RPMI8226 (cell line): ENCODE data around the gene ASB15.
"Not testable (repeated sequence)": the region's sequence is repeated elsewhere in the genome, so short reads cannot be mapped to it uniquely, and the experiment has no call there.

Source experiments
- DNase-seq: peaks from one replicate; pipeline ENCODE4 v3.0.0-alpha.2; 2015

The ASB15 gene

DNA sequence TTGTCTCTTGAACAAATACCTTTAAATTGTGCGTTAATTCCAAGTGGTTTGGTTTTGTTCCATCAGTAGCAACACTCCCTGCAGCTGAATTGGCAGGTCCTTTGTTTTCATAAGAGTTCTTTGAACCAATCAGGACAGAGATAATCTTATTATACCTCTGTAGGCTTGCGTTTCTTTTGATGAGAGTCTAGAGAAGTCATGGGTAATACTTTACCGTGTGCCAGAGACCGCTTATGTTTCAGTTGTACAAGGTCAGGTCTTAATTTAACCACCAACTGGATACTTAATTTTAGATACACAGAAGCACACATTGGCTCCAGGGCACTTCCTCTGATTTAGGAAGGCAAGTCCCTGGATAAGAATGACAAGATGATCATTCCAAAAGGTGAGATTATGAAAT lies at the start of gene ASB15:
Gene ASB15 (plus strand): TSS at position 292 of the 400 bp plus-strand sequence. CDS start 12,682 bp downstream, outside the sequence.
- no peak for DNase-seq

- DNase-seq, result not testable (repeated sequence)
Observed at GRCh38 chr7:123552134-123552533, 49.5 kb upstream of the ASB15 start.

- no peak for DNase-seq
Observed at GRCh38 chr7:123552641-123553040, 49.0 kb upstream of the ASB15 start.

DNA sequence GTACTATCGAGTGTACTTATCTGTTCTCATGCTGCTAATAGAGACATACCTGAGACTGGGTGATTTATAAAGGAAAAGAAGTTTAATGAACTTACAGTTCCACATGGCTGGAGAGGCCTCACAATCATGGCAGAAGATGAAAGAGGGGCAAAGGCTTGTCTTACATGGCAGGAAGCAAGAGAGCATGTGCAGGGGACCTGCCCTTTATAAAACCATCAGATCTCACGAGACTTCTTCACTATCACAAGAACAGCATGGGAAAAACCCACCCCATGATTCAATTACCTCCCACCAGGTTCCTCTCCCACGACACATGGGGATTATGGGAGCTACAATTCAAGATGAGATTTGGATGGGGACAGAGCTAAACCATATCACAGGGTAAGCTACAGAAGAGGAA lies 48.5 kb upstream of the ASB15 start:
- no peak for DNase-seq

DNA sequence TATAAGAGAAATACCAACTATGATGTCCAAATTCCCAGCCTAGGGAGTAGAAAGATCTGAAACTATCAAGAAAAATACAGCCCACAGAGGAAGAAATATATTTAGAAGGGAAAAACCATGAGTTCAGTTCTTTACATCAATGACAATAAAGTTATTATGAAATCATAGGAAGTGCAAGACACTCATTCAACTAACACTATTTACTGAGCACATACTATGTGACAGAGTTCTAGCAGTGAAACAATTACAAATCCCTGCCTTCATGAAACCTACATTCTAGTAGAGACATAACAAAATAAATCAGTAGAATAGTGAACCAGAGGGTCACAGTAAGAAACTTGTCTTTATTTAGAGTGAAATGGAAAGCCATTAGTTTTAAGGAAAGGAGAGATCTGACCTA lies 46.1 kb upstream of the ASB15 start:
- DNase-seq, result no peak

DNA sequence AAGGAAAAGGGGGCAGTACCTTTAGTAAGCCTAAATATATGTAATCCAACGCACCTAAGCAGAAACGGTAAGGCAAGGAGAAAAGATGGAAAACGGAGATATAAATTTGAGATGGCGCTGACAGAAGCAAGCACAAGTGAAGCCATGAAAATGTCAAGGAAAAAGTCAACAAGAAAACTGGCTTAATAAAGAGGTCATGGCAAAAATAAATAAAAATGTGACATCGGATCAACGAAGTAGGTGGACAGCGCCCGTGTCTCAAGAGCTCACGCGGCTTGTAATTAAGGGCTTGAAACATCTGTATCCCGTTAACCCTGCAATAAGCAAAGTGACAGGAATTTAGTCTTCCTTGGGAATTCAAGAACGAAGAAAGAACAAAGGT lies 44.6 kb upstream of the ASB15 start:
- DNase-seq, result peak; percentile 11

GRCh38 chr7:123557398-123558288 lies 44.0 kb upstream of the ASB15 start, which contains the start of gene NDUFA5:
Gene NDUFA5 (minus strand): TSS chr7:123557818. CDS start chr7:123557795, 23 bp downstream.
- peak; percentile 100 for DNase-seq

- no peak for DNase-seq
Observed at GRCh38 chr7:123558289-123558874, 43.2 kb upstream of the ASB15 start.

GRCh38 chr7:123562121-123562520 lies 39.5 kb upstream of the ASB15 start:
- DNase-seq, result no peak

DNA sequence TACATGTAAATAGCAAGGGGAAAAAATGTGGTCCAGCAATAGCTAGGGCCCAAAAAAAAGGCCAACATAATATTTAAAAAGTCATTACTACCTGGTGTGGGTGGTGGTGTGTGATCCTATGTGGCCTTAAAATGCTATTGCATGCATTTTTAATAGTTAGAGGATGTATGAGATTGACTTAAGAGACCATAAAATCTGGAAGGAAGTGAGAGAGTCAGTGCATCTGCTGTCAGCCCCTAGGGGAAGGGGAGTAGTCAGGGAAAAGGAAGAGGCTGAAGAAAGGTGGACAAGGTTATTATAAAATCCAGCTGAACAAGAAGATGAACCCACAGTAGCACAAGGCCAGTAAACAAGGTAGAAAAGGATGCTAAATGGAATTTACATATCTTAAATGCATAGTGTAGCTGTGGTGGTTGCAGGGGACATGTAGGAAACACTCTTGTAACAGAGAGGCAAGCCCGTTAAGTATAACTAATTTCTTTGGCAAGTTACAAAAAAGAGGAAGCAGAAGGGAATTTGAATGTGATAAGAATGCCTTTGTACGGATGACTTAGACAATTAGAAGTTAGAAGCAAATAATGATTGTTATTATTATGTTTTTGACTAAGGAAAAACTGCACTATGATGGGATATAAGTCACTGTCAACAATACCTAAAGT lies 32.1 kb upstream of the ASB15 start:
- DNase-seq, result no peak

DNA sequence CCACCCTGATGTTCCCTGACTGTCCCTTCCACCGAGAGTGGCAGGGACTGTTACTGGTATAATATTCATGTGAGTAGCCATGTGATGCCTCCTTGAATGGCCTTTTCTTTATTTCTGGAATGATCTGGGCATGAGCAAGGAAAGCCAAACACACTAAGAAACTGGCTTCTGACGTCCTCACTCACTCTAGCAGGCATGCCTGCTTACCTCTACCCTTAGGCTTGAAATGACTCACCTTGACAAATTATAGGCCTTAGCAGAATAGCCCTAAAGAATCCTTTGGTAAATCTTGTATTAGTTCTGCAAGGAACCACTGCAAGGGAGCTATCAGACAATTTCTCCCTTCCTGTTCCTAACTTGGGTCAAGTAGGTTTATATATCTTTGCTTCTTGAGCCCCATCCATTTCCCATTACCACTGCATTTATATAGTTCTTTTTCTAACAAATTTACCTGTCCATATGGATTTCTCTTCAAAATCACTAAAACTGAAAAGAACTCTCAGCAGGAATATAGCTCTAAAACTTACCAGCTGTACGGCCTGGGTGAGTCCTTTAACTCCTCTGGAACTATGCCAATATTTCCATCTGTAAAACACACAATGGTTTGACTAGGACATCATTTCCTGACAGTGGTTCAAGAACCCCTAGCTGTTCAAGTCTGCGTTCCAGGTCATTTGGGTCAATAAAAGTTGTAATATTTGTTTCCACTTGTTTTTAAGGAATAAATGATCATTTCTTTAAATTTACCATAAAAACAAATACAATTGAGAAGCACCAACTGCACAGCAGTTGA lies 31.0 kb upstream of the ASB15 start:
- DNase-seq, result no peak

GRCh38 chr7:123571187-123571586 lies 30.4 kb upstream of the ASB15 start:
- DNase-seq, result no peak

- no peak for DNase-seq
Observed at GRCh38 chr7:123571684-123572083, 29.9 kb upstream of the ASB15 start.

DNA sequence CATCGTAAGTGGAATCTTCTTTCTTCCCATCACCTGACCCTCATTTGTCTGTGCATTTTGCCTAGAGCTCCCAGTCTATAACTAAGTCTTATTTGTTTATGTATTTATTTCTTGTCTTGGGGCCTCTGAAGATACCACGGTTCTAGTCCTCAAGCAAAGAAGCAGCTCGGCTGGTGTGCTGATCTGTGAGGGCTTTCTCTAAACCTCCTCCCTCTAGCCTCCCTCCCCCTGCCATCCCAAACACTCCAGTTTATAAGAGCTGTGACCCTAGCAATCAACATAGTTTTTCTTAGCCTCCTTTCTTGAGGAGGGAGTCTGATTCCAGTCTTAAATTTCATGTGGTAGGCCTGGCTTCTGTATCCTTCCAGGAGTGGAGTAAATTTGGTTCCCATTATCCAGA lies 28.3 kb upstream of the ASB15 start:
- DNase-seq, result no peak

DNA sequence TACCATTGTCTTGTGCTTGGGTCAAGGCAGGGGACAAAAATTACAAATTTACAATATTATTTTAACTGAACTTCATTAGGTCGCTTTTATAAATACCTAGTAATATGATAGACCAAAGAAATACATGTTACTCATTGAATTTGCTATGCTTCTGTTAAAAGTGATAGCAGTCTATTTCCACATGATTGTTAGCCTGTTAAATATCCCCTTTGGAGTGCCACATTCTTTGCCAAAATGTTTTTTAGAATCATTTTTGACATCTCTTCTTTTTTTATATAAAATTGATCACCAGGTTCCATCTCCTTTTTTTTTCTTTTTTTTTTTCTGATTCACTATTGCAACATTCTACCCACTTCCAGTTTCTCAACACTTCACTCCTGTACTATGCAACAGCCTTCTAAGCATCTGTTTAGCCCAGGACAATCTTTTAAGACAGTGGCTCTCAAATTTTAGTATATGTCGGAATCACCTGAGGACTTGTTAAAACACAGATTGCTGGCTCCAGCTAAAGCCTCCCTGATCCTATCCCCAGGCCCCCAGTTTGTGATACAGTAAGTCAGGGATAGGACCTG lies 27.6 kb upstream of the ASB15 start:
- no peak for DNase-seq

GRCh38 chr7:123579416-123579815 lies 22.2 kb upstream of the ASB15 start:
- DNase-seq, result no peak

DNA sequence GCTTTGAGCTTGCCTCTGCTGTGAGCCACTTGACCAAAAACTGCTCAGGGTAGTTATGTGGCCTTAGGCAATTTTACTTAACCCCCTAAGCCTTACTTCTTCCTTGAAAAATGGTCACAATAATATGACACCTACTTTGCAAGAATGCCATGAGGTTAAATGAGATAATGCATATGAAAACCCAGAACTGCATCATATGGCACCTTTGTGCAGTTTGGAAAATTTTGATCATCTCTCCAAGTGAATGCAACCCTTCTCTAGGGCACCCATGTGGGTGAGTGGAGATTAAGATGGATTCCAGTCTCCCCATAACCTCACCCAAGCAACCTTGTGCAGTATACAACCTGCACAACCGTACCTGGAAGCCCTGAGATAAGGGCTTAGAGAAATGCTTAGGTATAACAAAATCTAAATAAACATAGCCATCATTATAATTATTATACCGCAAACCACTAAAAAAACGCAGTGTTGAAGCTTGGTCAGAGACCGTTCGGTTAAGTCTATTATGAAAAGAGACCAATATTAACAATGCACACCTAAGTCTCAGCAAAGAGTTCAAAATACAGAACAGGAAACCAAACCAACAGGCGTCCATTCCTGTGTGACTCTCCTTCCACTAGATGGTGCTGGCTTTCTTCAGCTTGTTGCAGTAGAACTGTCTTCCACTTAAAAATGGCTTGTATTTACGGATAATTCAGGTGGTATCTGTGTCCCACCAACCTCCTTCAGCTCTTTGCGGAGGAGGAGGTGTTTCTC lies 21.0 kb upstream of the ASB15 start:
- DNase-seq, result peak; percentile 43

- no peak for DNase-seq
Observed at GRCh38 chr7:123581162-123581459, 20.5 kb upstream of the ASB15 start.

GRCh38 chr7:123583821-123584220 lies 17.8 kb upstream of the ASB15 start:
- DNase-seq, result no peak

- DNase-seq, result no peak
Observed at GRCh38 chr7:123588376-123588775, 13.2 kb upstream of the ASB15 start.

- no peak for DNase-seq
Observed at GRCh38 chr7:123594813-123595241, 6.8 kb upstream of the ASB15 start.

- DNase-seq, result no peak
Observed at GRCh38 chr7:123598657-123599056, 3.0 kb upstream of the ASB15 start.
